SIG-M5 treated with dmso at 0.1 percent for 504 hours (cell line): Measurements from ENCODE around the gene STK32B.

Experiments used
- DNase-seq: peaks from one replicate; lab custom pipeline; 2025; ENCODE audit not compliant: unreplicated experiment; lab: John Stamatoyannopoulos, UW

STK32B gene

GRCh38 chr4:5463361-5463760 is 412.1 kb downstream of the STK32B start:
- no peak for DNase-seq

- DNase-seq, result no peak
These were observed 412.8 kb downstream of the STK32B start for GRCh38 chr4:5463936-5464650.

- DNase-seq, result no peak
These were observed 414.2 kb downstream of the STK32B start for GRCh38 chr4:5465529-5465928.

GRCh38 chr4:5465956-5466355 is 414.7 kb downstream of the STK32B start:
- DNase-seq, result no peak

- no peak for DNase-seq
These were observed 415.8 kb downstream of the STK32B start for GRCh38 chr4:5467111-5467510.

- no peak for DNase-seq
These were observed 418.0 kb downstream of the STK32B start for GRCh38 chr4:5469151-5469775.

- no peak for DNase-seq
These were observed 418.6 kb downstream of the STK32B start for GRCh38 chr4:5469861-5470260.

- DNase-seq, result no peak
These were observed 419.3 kb downstream of the STK32B start for GRCh38 chr4:5470318-5471198.

- DNase-seq, result no peak
These were observed 419.9 kb downstream of the STK32B start for GRCh38 chr4:5471206-5471605.

GRCh38 chr4:5471691-5472090 is 420.4 kb downstream of the STK32B start:
- DNase-seq, result no peak

GRCh38 chr4:5472160-5472591 is 420.9 kb downstream of the STK32B start:
- no peak for DNase-seq

GRCh38 chr4:5473125-5473524 is 421.8 kb downstream of the STK32B start:
- DNase-seq, result no peak

- no peak for DNase-seq
These were observed 423.5 kb downstream of the STK32B start for GRCh38 chr4:5474756-5475155.

- no peak for DNase-seq
These were observed 426.3 kb downstream of the STK32B start for GRCh38 chr4:5477613-5478012.

- no peak for DNase-seq
These were observed 426.9 kb downstream of the STK32B start for GRCh38 chr4:5478169-5478568.

GRCh38 chr4:5478697-5479096 is 427.4 kb downstream of the STK32B start:
- no peak for DNase-seq

- DNase-seq, result no peak
These were observed 428.3 kb downstream of the STK32B start for GRCh38 chr4:5479518-5480060.

GRCh38 chr4:5488413-5488812 is 437.1 kb downstream of the STK32B start:
- DNase-seq, result no peak

GRCh38 chr4:5489260-5489659 is 438.0 kb downstream of the STK32B start:
- DNase-seq, result no peak

- DNase-seq, result no peak
These were observed 446.2 kb downstream of the STK32B start for GRCh38 chr4:5497489-5497888.

GRCh38 chr4:5500165-5500564 is 448.9 kb downstream of the STK32B start:
- no peak for DNase-seq
